ENCODE measurements around the gene NR6A1. TPM values are rescaled to one million over a fixed set of nuclear protein-coding genes. Genes with fewer than 3 reads are reported as not detected.

NR6A1 gene
- total RNA-seq, 2 experiments from 2014 or later, result not detected

DNA sequence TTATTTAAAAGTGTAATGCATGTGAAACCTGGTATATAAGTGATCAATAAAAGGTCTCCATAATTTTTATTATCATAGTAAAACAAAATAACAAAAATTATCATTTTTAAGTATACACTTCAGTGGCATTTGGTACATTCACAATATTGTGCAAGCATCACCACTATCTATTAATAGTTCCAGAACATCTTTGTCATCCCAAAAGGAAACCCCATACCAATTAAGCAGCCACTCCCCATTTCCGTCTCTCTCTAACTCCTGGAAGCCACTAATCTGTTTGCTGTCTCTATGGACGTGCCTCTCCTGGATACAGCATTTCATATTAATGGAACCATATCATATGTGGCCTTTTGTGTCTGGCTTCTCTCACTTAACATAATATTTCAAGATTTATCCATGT lies 13.4 kb upstream of the NR6A1 start:
- no peaks in the 10 kb centered on the region for H3K4me1 ChIP-seq (ENCODE audit: insufficient read depth, low read length)
- Mint-ChIP-seq H3K4me3 (no peak overlapping the region), H3K36me3 (ENCODE audit: low read depth) (no peaks in the 10 kb centered on the region), H3K27ac (no peak overlapping the region), H3K4me1 (ENCODE audit: low read depth) (no peaks in the 10 kb centered on the region), H3K9me3 (no peaks in the 10 kb centered on the region), H3K27me3 (peaks cover 3% of the 10 kb centered on the region)
- DNase-seq, result no peak
- ATAC-seq (ENCODE audit: poor library complexity), result no peak
- H3K27me3 ChIP-seq (ENCODE audit: control insufficient read depth in 1 of 2, insufficient read depth in 2 of 2, low read length in 2 of 2), result no peaks in the 10 kb centered on the region
- H3K27ac ChIP-seq (ENCODE audit: low read depth in 1 of 2, low read length in 2 of 2), result no peak overlapping the region
- no peaks in the 10 kb centered on the region for H3K9me3 ChIP-seq (ENCODE audit: control insufficient read depth in 1 of 2, insufficient read depth in 1 of 2, low read length in 2 of 2)
- ChIA-PET POLR2A (no interaction called here), CTCF (no interaction called here)
- H3K36me3 ChIP-seq (ENCODE audit: insufficient read depth, low read length), result no peaks in the 10 kb centered on the region
- TF ChIP-seq, protein P1, sequence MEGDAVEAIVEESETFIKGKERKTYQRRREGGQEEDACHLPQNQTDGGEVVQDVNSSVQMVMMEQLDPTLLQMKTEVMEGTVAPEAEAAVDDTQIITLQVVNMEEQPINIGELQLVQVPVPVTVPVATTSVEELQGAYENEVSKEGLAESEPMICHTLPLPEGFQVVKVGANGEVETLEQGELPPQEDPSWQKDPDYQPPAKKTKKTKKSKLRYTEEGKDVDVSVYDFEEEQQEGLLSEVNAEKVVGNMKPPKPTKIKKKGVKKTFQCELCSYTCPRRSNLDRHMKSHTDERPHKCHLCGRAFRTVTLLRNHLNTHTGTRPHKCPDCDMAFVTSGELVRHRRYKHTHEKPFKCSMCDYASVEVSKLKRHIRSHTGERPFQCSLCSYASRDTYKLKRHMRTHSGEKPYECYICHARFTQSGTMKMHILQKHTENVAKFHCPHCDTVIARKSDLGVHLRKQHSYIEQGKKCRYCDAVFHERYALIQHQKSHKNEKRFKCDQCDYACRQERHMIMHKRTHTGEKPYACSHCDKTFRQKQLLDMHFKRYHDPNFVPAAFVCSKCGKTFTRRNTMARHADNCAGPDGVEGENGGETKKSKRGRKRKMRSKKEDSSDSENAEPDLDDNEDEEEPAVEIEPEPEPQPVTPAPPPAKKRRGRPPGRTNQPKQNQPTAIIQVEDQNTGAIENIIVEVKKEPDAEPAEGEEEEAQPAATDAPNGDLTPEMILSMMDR (IDR thresholded peaks at IDR 0.05), result no peak
- H3K4me3 ChIP-seq (ENCODE audit: low read length), result no peak overlapping the region
- intact Hi-C loops (cut with DNase I, micrococcal nuclease), result no loop called here

DNA sequence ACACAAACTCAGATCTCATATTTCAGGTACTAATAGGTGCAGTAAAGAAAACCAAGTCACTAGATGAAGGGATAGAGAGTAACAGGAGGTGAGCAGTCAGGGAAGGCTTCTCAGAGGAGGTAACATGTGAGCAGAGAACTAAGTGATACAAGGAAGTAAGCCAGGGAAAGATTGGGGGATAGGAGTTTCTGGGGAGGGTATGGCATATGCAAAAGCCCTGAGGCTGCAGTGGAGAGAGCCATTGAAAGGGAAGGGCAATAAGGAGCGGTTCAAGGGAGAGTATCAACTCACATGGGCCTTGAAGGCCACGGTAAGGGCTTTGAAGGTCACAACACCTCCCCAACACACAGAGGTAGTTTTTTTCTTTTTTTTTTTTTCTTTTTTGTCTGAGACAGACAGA lies 12.7 kb upstream of the NR6A1 start:
- Histone ChIP-seq H3K27ac (ENCODE audit: low read depth in 1 of 2, low read length in 2 of 2) (no peak overlapping the region), H3K4me1 (ENCODE audit: insufficient read depth, low read length) (no peaks in the 10 kb centered on the region), H3K36me3 (ENCODE audit: insufficient read depth, low read length) (no peaks in the 10 kb centered on the region), H3K27me3 (ENCODE audit: control insufficient read depth in 1 of 2, insufficient read depth in 2 of 2, low read length in 2 of 2) (no peaks in the 10 kb centered on the region), H3K9me3 (ENCODE audit: control insufficient read depth in 1 of 2, insufficient read depth in 1 of 2, low read length in 2 of 2) (no peaks in the 10 kb centered on the region), H3K4me3 (ENCODE audit: low read length) (no peak overlapping the region)
- H3K9me3 Mint-ChIP-seq, result no peaks in the 10 kb centered on the region
- ChIA-PET POLR2A (no interaction called here), CTCF (no interaction called here)
- no peaks in the 10 kb centered on the region for H3K4me1 Mint-ChIP-seq (ENCODE audit: low read depth)
- no peak overlapping the region for H3K27ac Mint-ChIP-seq
- H3K36me3 Mint-ChIP-seq (ENCODE audit: low read depth), result no peaks in the 10 kb centered on the region
- no peak for ATAC-seq (ENCODE audit: poor library complexity)
- intact Hi-C loops (cut with DNase I, micrococcal nuclease), result no loop called here
- DNase-seq, result no peak
- TF ChIP-seq, protein P1 (IDR thresholded peaks at IDR 0.05), result no peak
- H3K27me3 Mint-ChIP-seq, result peaks cover 5% of the 10 kb centered on the region
- H3K4me3 Mint-ChIP-seq, result no peak overlapping the region

- H3K9me3 ChIP-seq (ENCODE audit: control insufficient read depth in 1 of 2, insufficient read depth in 1 of 2, low read length in 2 of 2), result no peaks in the 10 kb centered on the region
- Mint-ChIP-seq H3K27me3 (peaks cover 8% of the 10 kb centered on the region), H3K4me1 (ENCODE audit: low read depth) (no peaks in the 10 kb centered on the region), H3K27ac (no peak overlapping the region), H3K36me3 (ENCODE audit: low read depth) (no peaks in the 10 kb centered on the region), H3K9me3 (no peaks in the 10 kb centered on the region), H3K4me3 (no peak overlapping the region)
- ChIA-PET CTCF (no interaction called here), POLR2A (no interaction called here)
- H3K36me3 ChIP-seq (ENCODE audit: insufficient read depth, low read length), result no peaks in the 10 kb centered on the region
- ATAC-seq (ENCODE audit: poor library complexity) (no peak), DNase-seq (peak in 1 of 14 experiments; percentile 21)
- H3K4me3 ChIP-seq (ENCODE audit: low read length), result no peak overlapping the region
- H3K27me3 ChIP-seq (ENCODE audit: control insufficient read depth in 1 of 2, insufficient read depth in 2 of 2, low read length in 2 of 2), result no peaks in the 10 kb centered on the region
- TF ChIP-seq, protein P1 (IDR thresholded peaks at IDR 0.05), result no peak
- H3K4me1 ChIP-seq (ENCODE audit: insufficient read depth, low read length), result no peaks in the 10 kb centered on the region
- H3K27ac ChIP-seq (ENCODE audit: low read depth in 1 of 2, low read length in 2 of 2), result no peak overlapping the region
- intact Hi-C loops (cut with DNase I, micrococcal nuclease), result no loop called here
Measured at GRCh38 chr9:124782661-124783574, 11.8 kb upstream of the NR6A1 start.
